ENCODE data around the gene TYW1.
A peak's percentile ranks its signal among the peaks of the same experiment; 100 is the strongest.
"Not testable (repeated sequence)": the region's sequence is repeated elsewhere in the genome, so short reads cannot be mapped to it uniquely, and the experiment has no call there.

The TYW1 gene

GRCh38 chr7:66996444-66997191 is at the start of gene TYW1:
TYW1 (plus strand) TSS chr7:66996833; CDS start chr7:66996979, 146 bp downstream.
- DNase-seq: peak; percentile 96

- no peak for DNase-seq
Observed at GRCh38 chr7:66948480-66949109, 48.0 kb upstream of the TYW1 start.

GRCh38 chr7:66950311-66950710 is 46.3 kb upstream of the TYW1 start:
- no peak for DNase-seq

- no peak for DNase-seq
Observed at GRCh38 chr7:66950763-66951162, 45.9 kb upstream of the TYW1 start.

GRCh38 chr7:66952343-66953043 is 44.1 kb upstream of the TYW1 start:
- DNase-seq: no peak

GRCh38 chr7:66953044-66953427 is 43.6 kb upstream of the TYW1 start:
- DNase-seq: no peak

GRCh38 chr7:66957595-66958290 is 38.9 kb upstream of the TYW1 start:
- DNase-seq: no peak

- no peak for DNase-seq
Observed at GRCh38 chr7:66958538-66959350, 37.9 kb upstream of the TYW1 start.

- no peak for DNase-seq
Observed at GRCh38 chr7:66960192-66960591, 36.4 kb upstream of the TYW1 start.

- DNase-seq: no peak
Observed at GRCh38 chr7:66961096-66961495, 35.5 kb upstream of the TYW1 start.

GRCh38 chr7:66964411-66964810 is 32.2 kb upstream of the TYW1 start:
- DNase-seq: no peak

GRCh38 chr7:66967029-66967428 is 29.6 kb upstream of the TYW1 start:
- DNase-seq: no peak

GRCh38 chr7:66969001-66969400 is 27.6 kb upstream of the TYW1 start:
- not testable (repeated sequence) for DNase-seq

GRCh38 chr7:66970310-66970709 is 26.3 kb upstream of the TYW1 start:
- no peak for DNase-seq

- DNase-seq: no peak
Observed at GRCh38 chr7:66974986-66975590, 21.5 kb upstream of the TYW1 start.

GRCh38 chr7:66978312-66978711 is 18.3 kb upstream of the TYW1 start:
- not testable (repeated sequence) for DNase-seq

GRCh38 chr7:66979013-66979412 is 17.6 kb upstream of the TYW1 start:
- not testable (repeated sequence) for DNase-seq

GRCh38 chr7:66980336-66980735 is 16.3 kb upstream of the TYW1 start:
- DNase-seq: not testable (repeated sequence)

- not testable (repeated sequence) for DNase-seq
Observed at GRCh38 chr7:66989552-66989951, 7.1 kb upstream of the TYW1 start.

- not testable (repeated sequence) for DNase-seq
Observed at GRCh38 chr7:66994051-66994450, 2.6 kb upstream of the TYW1 start.

- peak; percentile 20 for DNase-seq
Observed at GRCh38 chr7:66994691-66995049, 2.0 kb upstream of the TYW1 start.

Measured in stimulated activated CD4-positive, alpha-beta T cell treated with anti-CD3 and anti-CD28 coated beads, Interleukin-12 subunit alpha, Interleukin-12 subunit beta, amount 100 ng/mL, for 4 hours (primary cell).